Measurements from ENCODE around the gene EDN2.

Gene EDN2

GRCh38 chr1:41513383-41513735 is 28.9 kb upstream of the EDN2 start:
- Histone ChIP-seq H3K4me3 (ENCODE audit: low read depth, low read length) (no peak overlapping the region), H3K27ac (ENCODE audit: extremely low read depth, low read depth, low read length) (no peak overlapping the region), H3K4me1 (ENCODE audit: control insufficient read depth, insufficient read depth, low read length) (no peaks in the 10 kb centered on the region), H3K36me3 (ENCODE audit: control insufficient read depth in 2 of 2, insufficient read depth in 1 of 2, low read length in 2 of 2) (no peaks in the 10 kb centered on the region), H3K9me3 (ENCODE audit: control insufficient read depth, insufficient read depth, low read depth, low read length) (no peaks in the 10 kb centered on the region)
- POLR2A ChIA-PET: no interaction called here
- TF ChIP-seq KLF8 (tag by site-specific recombination; IDR thresholded peaks at IDR 0.05): no peak
- TF ChIP-seq ZNF513 (tag by site-specific recombination; IDR thresholded peaks at IDR 0.05): peak; percentile 79
- CTCF ChIA-PET: interaction anchor here (0.7 to 2.1 kb wide), 14 partner anchors 9 to 522 kb away, joined by 3 to 10 read pairs (median 3); no protein-coding TSS in a partner anchor

DNA sequence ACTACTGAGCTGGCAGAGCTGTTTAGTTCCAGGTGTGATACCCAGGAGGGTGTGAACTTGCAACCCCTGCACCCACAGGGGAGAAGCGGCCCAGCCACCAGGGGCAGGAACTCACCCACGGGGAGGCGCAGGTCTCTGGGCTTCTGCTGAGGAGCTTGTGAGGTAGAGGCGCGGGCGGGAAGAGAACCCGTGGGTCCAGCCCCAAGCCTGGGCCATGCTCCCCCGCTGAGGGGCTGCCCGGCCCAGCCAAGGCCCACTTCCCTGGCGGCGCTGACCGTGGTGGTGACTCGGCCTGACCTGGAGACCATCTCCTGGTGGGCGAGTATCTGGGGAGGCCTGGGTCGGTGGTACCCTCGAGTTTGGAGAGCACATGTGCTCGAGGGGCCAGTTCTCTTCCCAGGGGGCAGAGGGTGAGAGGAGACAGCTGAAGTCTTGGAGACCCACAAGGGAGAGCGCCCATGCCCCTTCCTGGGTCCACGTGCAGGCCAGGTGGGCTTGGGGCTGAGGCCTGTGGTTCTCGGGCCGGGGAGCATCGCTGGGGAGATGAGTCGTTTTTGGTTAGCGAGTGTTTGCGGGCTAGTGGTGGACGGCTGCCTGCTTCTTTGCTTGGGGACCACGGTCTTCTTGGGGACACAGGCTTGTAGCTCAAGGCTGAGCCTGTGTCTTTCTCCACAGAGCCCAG is 28.4 kb upstream of the EDN2 start:
- Histone ChIP-seq H3K4me3 (ENCODE audit: low read depth, low read length) (no peak overlapping the region), H3K36me3 (ENCODE audit: control insufficient read depth in 2 of 2, insufficient read depth in 1 of 2, low read length in 2 of 2) (no peaks in the 10 kb centered on the region), H3K27ac (ENCODE audit: extremely low read depth, low read depth, low read length) (no peak overlapping the region), H3K9me3 (ENCODE audit: control insufficient read depth, insufficient read depth, low read depth, low read length) (no peaks in the 10 kb centered on the region), H3K4me1 (ENCODE audit: control insufficient read depth, insufficient read depth, low read length) (no peaks in the 10 kb centered on the region)
- CTCF ChIA-PET: interaction anchor here (0.7 to 2.1 kb wide), 15 partner anchors 8 to 522 kb away, joined by 3 to 10 read pairs (median 4); no protein-coding TSS in a partner anchor
- TF ChIP-seq ZIC2 (tag by site-specific recombination; IDR thresholded peaks at IDR 0.05) (no peak), ZNF776 (tag by site-specific recombination; IDR thresholded peaks at IDR 0.05; ENCODE audit: borderline replicate concordance) (no peak), ZNF169 (tag by site-specific recombination; IDR thresholded peaks at IDR 0.05) (no peak), ZNF624 (tag by site-specific recombination; IDR thresholded peaks at IDR 0.05) (no peak), ZNF658 (tag by site-specific recombination; IDR thresholded peaks at IDR 0.05) (no peak), ZSCAN16 (tag by site-specific recombination; IDR thresholded peaks at IDR 0.05) (no peak), ZNF114 (tag by site-specific recombination; IDR thresholded peaks at IDR 0.05) (no peak), ZNF610 (tag by site-specific recombination; IDR thresholded peaks at IDR 0.05; ENCODE audit: borderline replicate concordance) (no peak), SALL2 (tag by site-specific recombination; IDR thresholded peaks at IDR 0.05; ENCODE audit: borderline replicate concordance) (no peak), ZNF211 (tag by site-specific recombination; IDR thresholded peaks at IDR 0.05; ENCODE audit: low read depth) (no peak), ZNF529 (tag by site-specific recombination; IDR thresholded peaks at IDR 0.05; ENCODE audit: insufficient replicate concordance) (no peak), ZBTB17 (tag by site-specific recombination; IDR thresholded peaks at IDR 0.05) (no peak), ZNF280D (tag by site-specific recombination; IDR thresholded peaks at IDR 0.05) (no peak), ZNF174 (tag by site-specific recombination; IDR thresholded peaks at IDR 0.05) (no peak)
- TF ChIP-seq, protein P1, sequence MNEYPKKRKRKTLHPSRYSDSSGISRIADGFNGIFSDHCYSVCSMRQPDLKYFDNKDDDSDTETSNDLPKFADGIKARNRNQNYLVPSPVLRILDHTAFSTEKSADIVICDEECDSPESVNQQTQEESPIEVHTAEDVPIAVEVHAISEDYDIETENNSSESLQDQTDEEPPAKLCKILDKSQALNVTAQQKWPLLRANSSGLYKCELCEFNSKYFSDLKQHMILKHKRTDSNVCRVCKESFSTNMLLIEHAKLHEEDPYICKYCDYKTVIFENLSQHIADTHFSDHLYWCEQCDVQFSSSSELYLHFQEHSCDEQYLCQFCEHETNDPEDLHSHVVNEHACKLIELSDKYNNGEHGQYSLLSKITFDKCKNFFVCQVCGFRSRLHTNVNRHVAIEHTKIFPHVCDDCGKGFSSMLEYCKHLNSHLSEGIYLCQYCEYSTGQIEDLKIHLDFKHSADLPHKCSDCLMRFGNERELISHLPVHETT (tag by site-specific recombination; IDR thresholded peaks at IDR 0.05): no peak
- TF ChIP-seq, protein P2, sequence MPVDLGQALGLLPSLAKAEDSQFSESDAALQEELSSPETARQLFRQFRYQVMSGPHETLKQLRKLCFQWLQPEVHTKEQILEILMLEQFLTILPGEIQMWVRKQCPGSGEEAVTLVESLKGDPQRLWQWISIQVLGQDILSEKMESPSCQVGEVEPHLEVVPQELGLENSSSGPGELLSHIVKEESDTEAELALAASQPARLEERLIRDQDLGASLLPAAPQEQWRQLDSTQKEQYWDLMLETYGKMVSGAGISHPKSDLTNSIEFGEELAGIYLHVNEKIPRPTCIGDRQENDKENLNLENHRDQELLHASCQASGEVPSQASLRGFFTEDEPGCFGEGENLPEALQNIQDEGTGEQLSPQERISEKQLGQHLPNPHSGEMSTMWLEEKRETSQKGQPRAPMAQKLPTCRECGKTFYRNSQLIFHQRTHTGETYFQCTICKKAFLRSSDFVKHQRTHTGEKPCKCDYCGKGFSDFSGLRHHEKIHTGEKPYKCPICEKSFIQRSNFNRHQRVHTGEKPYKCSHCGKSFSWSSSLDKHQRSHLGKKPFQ (tag by site-specific recombination; IDR thresholded peaks at IDR 0.05): no peak
- POLR2A ChIA-PET: no interaction called here

Measured in HEK293 (cell line).